Heart left ventricle (tissue), 16 donors: ENCODE measurements around the gene MAPK4. TPM values are rescaled to one million over a fixed set of nuclear protein-coding genes. Genes with fewer than 3 reads are reported as not detected.
"Not testable (repeated sequence)": the region's sequence is repeated elsewhere in the genome, so short reads cannot be mapped to it uniquely, and the experiment has no call there.

Experiments used
- ATAC-seq, 4 donors: fragments of 200-7000 bp; cut with Tn5 transposase; one replicate each; pipeline ENCODE4 v1.9.1; 2020 to 2022; ENCODE audit warnings: moderate library complexity in 4 of 4, mild to moderate bottlenecking in 3 of 4, moderate number of reproducible peaks in 1 of 4
- DNase-seq, 5 donors: peaks; one replicate each; pipeline ENCODE4 v3.0.0-alpha.2; 2020
- H3K27ac ChIP-seq, 12 donors: fragments of 200-600 bp; sonication (generic) in 4 of 12; one replicate each; pipeline versions ENCODE4 v1.5.0 to v1.8.0; 2016 to 2022; ENCODE audit warnings: mild to moderate bottlenecking in 2 of 12
- H3K27me3 ChIP-seq, 9 donors: fragments of 200-600 bp; sonication (generic) in 2 of 9; one replicate each; pipeline versions ENCODE4 v1.5.1 to v1.8.0; 2016 to 2022; ENCODE audit warnings: mild to moderate bottlenecking in 3 of 9
- H3K36me3 ChIP-seq, 9 donors: fragments of 200-600 bp; sonication (generic) in 2 of 9; one replicate each; pipeline versions ENCODE4 v1.5.0 to v1.8.0; 2018 to 2022; ENCODE audit warnings: mild to moderate bottlenecking in 2 of 9
- H3K4me1 ChIP-seq, 12 donors: fragments of 200-600 bp; sonication (generic) in 4 of 12; one replicate each; pipeline versions ENCODE4 v1.5.0 to v1.8.0; 2016 to 2022; ENCODE audit warnings: mild to moderate bottlenecking in 3 of 12
- H3K4me3 ChIP-seq, 12 donors: fragments of 200-600 bp; sonication (generic) in 4 of 12; one replicate each; pipeline versions ENCODE4 v1.5.0 to v1.8.0; 2017 to 2022; ENCODE audit warnings: mild to moderate bottlenecking in 9 of 12, moderate library complexity in 4 of 12
- H3K9me3 ChIP-seq, 12 donors: fragments of 200-600 bp; sonication (generic) in 4 of 12; one replicate each; pipeline versions ENCODE4 v1.5.0 to v1.8.0; 2016 to 2022; ENCODE audit warnings: mild to moderate bottlenecking in 1 of 12
- POLR2A ChIP-seq, 2 donors: fragments of 450-650 bp; IDR thresholded peaks; one replicate each; pipeline ENCODE4 v1.6.1; 2017; ENCODE audit warnings: antibody characterized with exemption in 2 of 2, mild to moderate bottlenecking in 2 of 2, moderate library complexity in 2 of 2
- WGBS, 4 donors: extraction: QIAGEN DNeasy Blood & Tissue Kit in 2 of 4; methylation state at CpG; one replicate each; pipeline versions ENCODE4 v1.1.5 to v1.1.7; 2013 to 2018; 5-methylcytosine and 5-hydroxymethylcytosine counted together
- intact Hi-C, 10 donors: fragments of 100-400 bp; cut with DNase I; formaldehyde crosslinking; loops; one replicate each; pipeline versions ENCODE4 v1.11.1 to v1.14.2; 2022
- polyA plus RNA-seq, 2 donors: library from polyadenylated mRNA; stranded (reverse); fragments of 200-250 nt; gene quantifications; one replicate each; pipeline ENCODE4 v1.2.3, GENCODE V29; 2013
- total RNA-seq, 9 donors: library from RNA; depleted of rRNA in 2 of 9; stranded (reverse); fragments of >200 nt in 2 of 9; fragmentation: NEBNext Ultra II Directional in 3 of 9; extraction: Animal tissue kit (Norgen Biotek cat#: 25700) in 3 of 9; gene quantifications; one replicate each; pipeline versions ENCODE4 v1.1.0 to v1.2.4, GENCODE V29; 2016 to 2023
- TF ChIP-seq, protein P1 (sequence below), 12 donors: fragments of 200-600 bp; sonication (generic) in 4 of 12; IDR thresholded peaks; one replicate each; pipeline versions ENCODE4 v1.5.0 to v1.8.0; 2018 to 2022; ENCODE audit warnings: antibody characterized with exemption in 12 of 12, mild to moderate bottlenecking in 5 of 12
- donor health status: ischemic (EF 13 %, LVEDD 7.1; RV severe dilation, severe dysfunction).
- donor health status: healthy with polysubstance abuse.
- donor health status: DM: no; HTN: yes; CAD: no.
- donor health status: DM: no; HTN: no; CAD: no.
- donor health status: ischemic (EF 25% LVEDD 6.9; RV normal size, moderate dysfunction).
- donor health status: ischemic (EF 25% LVEDD 5.7; RV mildly dilated, moderate dysfunction).
- donor health status: healthy.
- donor health status: DM: yes; HTN: yes; CAD: no.
- donor health status: ischemic (EF 35%, LVEDD 5.7; RV mildly dilated, moderate dysfunction).
- donor health status: nonischemic (EF 11% LVEDD 7.7; RV severe dilation, severe dysfunction).
- donor health status: DM: yes; HTN: yes; CAD: no.
- donor health status: PGD.
- donor health status: ischemic (EF 29% LVEDD 5.4; RV normal size, mild dysfunction).
- donor health status: nonischemic (EF 23%, LVEDD 6.1; RV moderate dilation, normal function).

Gene MAPK4
- total and polyA plus RNA-seq, 11 donors, result 8.5 to 169 (median 30.1) TPM

DNA sequence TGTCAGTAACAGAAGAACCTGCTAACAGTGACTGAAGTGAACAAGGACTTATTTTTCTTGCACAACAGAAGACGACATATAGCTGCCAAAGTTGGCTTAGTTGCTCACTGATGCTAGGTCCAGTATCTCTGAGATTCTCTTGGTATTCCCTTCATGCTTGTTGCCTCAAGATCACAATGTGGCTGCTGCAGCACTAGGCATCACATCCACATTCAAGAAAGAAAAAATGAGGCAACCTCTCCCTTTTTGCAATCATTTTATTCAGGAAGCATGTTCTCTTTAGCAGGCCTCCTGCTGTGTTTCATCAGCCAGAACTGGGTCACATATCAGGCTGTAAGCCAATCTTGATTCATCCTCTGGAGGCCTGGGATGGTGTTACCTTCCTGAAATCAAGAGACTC lies 11.7 kb upstream of the MAPK4 start:
- intact Hi-C loops, result no loop called here
- Histone ChIP-seq H3K36me3 (no peaks in the 10 kb centered on the region), H3K27me3 (no peaks in the 10 kb centered on the region), H3K4me1 (no peaks in the 10 kb centered on the region), H3K27ac (no peak overlapping the region), H3K4me3 (no peak overlapping the region), H3K9me3 (peaks cover 0 to 4% (median 0%) of the 10 kb centered on the region in 12 donors)
- no peak for TF ChIP-seq POLR2A (IDR thresholded peaks at IDR 0.05)
- TF ChIP-seq, protein P1, sequence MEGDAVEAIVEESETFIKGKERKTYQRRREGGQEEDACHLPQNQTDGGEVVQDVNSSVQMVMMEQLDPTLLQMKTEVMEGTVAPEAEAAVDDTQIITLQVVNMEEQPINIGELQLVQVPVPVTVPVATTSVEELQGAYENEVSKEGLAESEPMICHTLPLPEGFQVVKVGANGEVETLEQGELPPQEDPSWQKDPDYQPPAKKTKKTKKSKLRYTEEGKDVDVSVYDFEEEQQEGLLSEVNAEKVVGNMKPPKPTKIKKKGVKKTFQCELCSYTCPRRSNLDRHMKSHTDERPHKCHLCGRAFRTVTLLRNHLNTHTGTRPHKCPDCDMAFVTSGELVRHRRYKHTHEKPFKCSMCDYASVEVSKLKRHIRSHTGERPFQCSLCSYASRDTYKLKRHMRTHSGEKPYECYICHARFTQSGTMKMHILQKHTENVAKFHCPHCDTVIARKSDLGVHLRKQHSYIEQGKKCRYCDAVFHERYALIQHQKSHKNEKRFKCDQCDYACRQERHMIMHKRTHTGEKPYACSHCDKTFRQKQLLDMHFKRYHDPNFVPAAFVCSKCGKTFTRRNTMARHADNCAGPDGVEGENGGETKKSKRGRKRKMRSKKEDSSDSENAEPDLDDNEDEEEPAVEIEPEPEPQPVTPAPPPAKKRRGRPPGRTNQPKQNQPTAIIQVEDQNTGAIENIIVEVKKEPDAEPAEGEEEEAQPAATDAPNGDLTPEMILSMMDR (IDR thresholded peaks at IDR 0.05), result no peak
- WGBS, 4 donors, result 60 to 84% (median 80%) methylated on average over 1 of the region's 1 CpG
- DNase-seq, result no peak
- ATAC-seq, result no peak

DNA sequence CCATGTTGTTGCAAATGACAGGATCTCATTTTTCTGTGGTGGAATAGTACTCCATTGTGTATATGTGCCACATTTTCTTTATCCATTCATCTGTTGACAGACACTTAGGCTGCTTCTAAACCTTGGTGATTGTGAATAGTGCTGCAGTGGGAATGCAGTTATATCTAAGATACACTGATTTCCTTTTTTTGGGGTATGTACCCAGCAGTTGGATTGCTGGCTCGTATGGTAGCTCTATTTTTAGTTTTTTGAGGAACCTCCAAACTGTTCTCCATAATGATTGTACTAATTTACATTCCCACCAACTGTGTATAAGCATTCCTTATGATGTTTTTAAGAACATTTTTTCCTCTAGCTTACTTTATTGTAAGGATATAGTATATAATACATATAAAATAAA lies 8.2 kb upstream of the MAPK4 start:
- ATAC-seq, H3K4me1 ChIP-seq, H3K4me3 ChIP-seq, H3K27me3 ChIP-seq, DNase-seq, H3K27ac ChIP-seq, H3K36me3 ChIP-seq, intact Hi-C loops: not testable (repeated sequence)
- WGBS, 4 donors, result 10 to 33% (median 23%) methylated on average over 1 of the region's 1 CpG
- peaks cover 0 to 18% (median 0%) of the 10 kb centered on the region in 12 donors for H3K9me3 ChIP-seq

GRCh38 chr18:50558157-50558556 lies 1.7 kb upstream of the MAPK4 start:
- no peaks in the 10 kb centered on the region for H3K36me3 ChIP-seq
- no peak overlapping the region for H3K4me3 ChIP-seq
- intact Hi-C loops, result loop anchor here in 1 of 10 donors (5.0 kb wide), 1 partner anchor 99 kb away; no protein-coding TSS in a partner anchor
- H3K9me3 ChIP-seq, result peaks cover 0 to 14% (median 0%) of the 10 kb centered on the region in 12 donors
- WGBS, 4 donors, result 42 to 54% (median 49%) methylated on average over 10 of the region's 10 CpGs
- no peak for TF ChIP-seq POLR2A (IDR thresholded peaks at IDR 0.05)
- TF ChIP-seq, protein P1 (IDR thresholded peaks at IDR 0.05), result no peak
- DNase-seq, result no peak
- ATAC-seq, result no peak
- H3K4me1 ChIP-seq, result peaks cover 0 to 22% (median 10%) of the 10 kb centered on the region in 12 donors
- peaks cover 0 to 62% (median 12%) of the 10 kb centered on the region in 9 donors for H3K27me3 ChIP-seq
- H3K27ac ChIP-seq, result no peak overlapping the region

GRCh38 chr18:50558948-50559751 lies 737 bp upstream of the MAPK4 start:
- WGBS, 4 donors, result 8 to 19% (median 15%) methylated on average over 32 to 53 of the region's 53 CpGs
- DNase-seq (peak in 1 of 5 donors; percentile 64), ATAC-seq (peak in 1 of 4 donors; percentile 18)
- no peaks in the 10 kb centered on the region for H3K36me3 ChIP-seq
- TF ChIP-seq, protein P1 (IDR thresholded peaks at IDR 0.05), result no peak
- no peak for TF ChIP-seq POLR2A (IDR thresholded peaks at IDR 0.05)
- peaks cover 0 to 67% (median 15%) of the 10 kb centered on the region in 9 donors for H3K27me3 ChIP-seq
- H3K4me1 ChIP-seq, result peaks cover 0 to 22% (median 10%) of the 10 kb centered on the region in 12 donors
- H3K4me3 ChIP-seq, result peak overlapping the region; percentile 34 to 81 (median 55)
- peaks cover 0 to 14% (median 0%) of the 10 kb centered on the region in 12 donors for H3K9me3 ChIP-seq
- intact Hi-C loops, result loop anchor here in 1 of 10 donors (5.0 kb wide), 1 partner anchor 98 kb away; no protein-coding TSS in a partner anchor
- H3K27ac ChIP-seq, result peak overlapping the region in 10 of 12 donors; percentile 20 to 87 (median 68)
